ENCODE data around the gene MFN2. TPM values are rescaled to one million over a fixed set of nuclear protein-coding genes. Genes with fewer than 3 reads are reported as not detected.

The MFN2 gene
- polyA plus RNA-seq, 1 donor from 2014 or later = 64.9 TPM

DNA sequence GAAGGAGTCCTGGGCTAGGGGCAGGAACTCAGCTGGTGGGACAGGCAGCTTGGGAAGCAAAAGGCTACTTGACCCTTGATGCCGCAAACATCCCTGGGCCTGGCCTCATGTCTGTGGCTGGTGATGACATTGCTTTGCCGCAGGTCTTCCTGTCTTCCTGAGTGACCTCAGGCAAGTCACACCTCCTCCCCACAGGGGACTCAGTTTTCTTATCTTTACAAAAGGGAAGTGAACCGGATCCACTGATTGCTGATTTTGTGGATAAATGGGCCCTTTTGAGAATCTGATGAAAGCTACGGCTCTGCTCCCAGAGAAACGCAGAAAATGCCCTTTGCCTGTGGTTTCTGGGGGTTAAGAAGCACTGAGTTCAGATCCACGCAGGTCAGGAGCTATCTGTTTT is 25.0 kb upstream of the MFN2 start:
- Histone ChIP-seq H3K36me3 (ENCODE audit: insufficient read depth, low read length) (no peaks in the 10 kb centered on the region), H3K9me3 (ENCODE audit: low read length) (no peaks in the 10 kb centered on the region), H3F3A (ENCODE audit: insufficient read depth, low read length, poor library complexity, severe bottlenecking) (no peaks in the 10 kb centered on the region), H3K27me3 (ENCODE audit: insufficient read depth, low read depth, low read length) (no peaks in the 10 kb centered on the region), H3K4me2 (ENCODE audit: low read length) (no peak overlapping the region), H3K27ac (ENCODE audit: low read length) (no peak overlapping the region), H3K9me2 (ENCODE audit: insufficient read depth, low read length) (no peaks in the 10 kb centered on the region), H3K4me3 (ENCODE audit: low read length) (no peak overlapping the region), H2AFZ (ENCODE audit: low read depth, low read length) (no peak overlapping the region), H4K20me1 (ENCODE audit: insufficient read depth) (no peaks in the 10 kb centered on the region), H3K9ac (ENCODE audit: low read length) (no peak overlapping the region), H3K79me2 (replicated peaks; ENCODE audit: insufficient read depth, low read length) (no peaks in the 10 kb centered on the region)
- TF ChIP-seq MXI1 (conservative IDR thresholded peaks at IDR 0.05; ENCODE audit: poor library complexity, severe bottlenecking) = no peak
- TF ChIP-seq, protein P1, sequence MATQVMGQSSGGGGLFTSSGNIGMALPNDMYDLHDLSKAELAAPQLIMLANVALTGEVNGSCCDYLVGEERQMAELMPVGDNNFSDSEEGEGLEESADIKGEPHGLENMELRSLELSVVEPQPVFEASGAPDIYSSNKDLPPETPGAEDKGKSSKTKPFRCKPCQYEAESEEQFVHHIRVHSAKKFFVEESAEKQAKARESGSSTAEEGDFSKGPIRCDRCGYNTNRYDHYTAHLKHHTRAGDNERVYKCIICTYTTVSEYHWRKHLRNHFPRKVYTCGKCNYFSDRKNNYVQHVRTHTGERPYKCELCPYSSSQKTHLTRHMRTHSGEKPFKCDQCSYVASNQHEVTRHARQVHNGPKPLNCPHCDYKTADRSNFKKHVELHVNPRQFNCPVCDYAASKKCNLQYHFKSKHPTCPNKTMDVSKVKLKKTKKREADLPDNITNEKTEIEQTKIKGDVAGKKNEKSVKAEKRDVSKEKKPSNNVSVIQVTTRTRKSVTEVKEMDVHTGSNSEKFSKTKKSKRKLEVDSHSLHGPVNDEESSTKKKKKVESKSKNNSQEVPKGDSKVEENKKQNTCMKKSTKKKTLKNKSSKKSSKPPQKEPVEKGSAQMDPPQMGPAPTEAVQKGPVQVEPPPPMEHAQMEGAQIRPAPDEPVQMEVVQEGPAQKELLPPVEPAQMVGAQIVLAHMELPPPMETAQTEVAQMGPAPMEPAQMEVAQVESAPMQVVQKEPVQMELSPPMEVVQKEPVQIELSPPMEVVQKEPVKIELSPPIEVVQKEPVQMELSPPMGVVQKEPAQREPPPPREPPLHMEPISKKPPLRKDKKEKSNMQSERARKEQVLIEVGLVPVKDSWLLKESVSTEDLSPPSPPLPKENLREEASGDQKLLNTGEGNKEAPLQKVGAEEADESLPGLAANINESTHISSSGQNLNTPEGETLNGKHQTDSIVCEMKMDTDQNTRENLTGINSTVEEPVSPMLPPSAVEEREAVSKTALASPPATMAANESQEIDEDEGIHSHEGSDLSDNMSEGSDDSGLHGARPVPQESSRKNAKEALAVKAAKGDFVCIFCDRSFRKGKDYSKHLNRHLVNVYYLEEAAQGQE (IDR thresholded peaks at IDR 0.05; ENCODE audit: borderline replicate concordance) = no peak
- TF ChIP-seq TAF1 (IDR thresholded peaks at IDR 0.05; ENCODE audit: low read depth) = no peak
- TF ChIP-seq RAD21 (conservative IDR thresholded peaks at IDR 0.05) = no peak
- TF ChIP-seq EP300 (conservative IDR thresholded peaks at IDR 0.05; ENCODE audit: poor library complexity, severe bottlenecking) = no peak
- TF ChIP-seq, protein P2, sequence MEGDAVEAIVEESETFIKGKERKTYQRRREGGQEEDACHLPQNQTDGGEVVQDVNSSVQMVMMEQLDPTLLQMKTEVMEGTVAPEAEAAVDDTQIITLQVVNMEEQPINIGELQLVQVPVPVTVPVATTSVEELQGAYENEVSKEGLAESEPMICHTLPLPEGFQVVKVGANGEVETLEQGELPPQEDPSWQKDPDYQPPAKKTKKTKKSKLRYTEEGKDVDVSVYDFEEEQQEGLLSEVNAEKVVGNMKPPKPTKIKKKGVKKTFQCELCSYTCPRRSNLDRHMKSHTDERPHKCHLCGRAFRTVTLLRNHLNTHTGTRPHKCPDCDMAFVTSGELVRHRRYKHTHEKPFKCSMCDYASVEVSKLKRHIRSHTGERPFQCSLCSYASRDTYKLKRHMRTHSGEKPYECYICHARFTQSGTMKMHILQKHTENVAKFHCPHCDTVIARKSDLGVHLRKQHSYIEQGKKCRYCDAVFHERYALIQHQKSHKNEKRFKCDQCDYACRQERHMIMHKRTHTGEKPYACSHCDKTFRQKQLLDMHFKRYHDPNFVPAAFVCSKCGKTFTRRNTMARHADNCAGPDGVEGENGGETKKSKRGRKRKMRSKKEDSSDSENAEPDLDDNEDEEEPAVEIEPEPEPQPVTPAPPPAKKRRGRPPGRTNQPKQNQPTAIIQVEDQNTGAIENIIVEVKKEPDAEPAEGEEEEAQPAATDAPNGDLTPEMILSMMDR (IDR thresholded peaks at IDR 0.05; ENCODE audit: poor library complexity, severe bottlenecking) = no peak
- no peak for TF ChIP-seq POLR2AphosphoS5 (IDR thresholded peaks at IDR 0.05)
- no peak for TF ChIP-seq EZH2 (IDR thresholded peaks at IDR 0.05; ENCODE audit: borderline replicate concordance, insufficient read depth, low read length, poor library complexity, severe bottlenecking)
- TF ChIP-seq SMC3 (conservative IDR thresholded peaks at IDR 0.05; ENCODE audit: poor library complexity) = no peak

DNA sequence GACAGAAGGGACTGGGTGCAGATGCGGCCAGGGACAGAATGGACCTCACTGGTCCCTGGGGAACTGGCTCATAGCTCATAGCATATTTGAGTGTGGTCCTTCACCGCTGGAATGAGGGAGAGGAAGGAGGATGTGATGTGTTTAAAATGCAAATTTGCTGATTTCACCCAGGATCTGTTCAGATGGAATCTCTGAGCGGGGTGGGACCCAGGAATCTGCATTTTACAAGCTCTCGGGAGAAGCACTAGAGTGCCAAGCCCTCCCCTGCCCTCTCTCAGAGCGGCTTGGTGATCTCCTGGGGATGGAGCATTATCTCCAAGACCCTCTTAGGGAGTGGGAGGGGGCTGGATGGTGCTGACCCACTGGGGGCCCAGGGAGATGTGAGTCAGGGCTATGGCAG is 22.8 kb upstream of the MFN2 start:
- Histone ChIP-seq H3K36me3 (ENCODE audit: insufficient read depth, low read length) (no peaks in the 10 kb centered on the region), H3K9ac (ENCODE audit: low read length) (no peak overlapping the region)

More for the DNA sequence above, 22.8 kb upstream of the MFN2 start:
- no peaks in the 10 kb centered on the region for H4K20me1 ChIP-seq (ENCODE audit: insufficient read depth)
- H3K4me2 ChIP-seq (ENCODE audit: low read length) = no peak overlapping the region
- no peaks in the 10 kb centered on the region for H3F3A ChIP-seq (ENCODE audit: insufficient read depth, low read length, poor library complexity, severe bottlenecking)
- H3K79me2 ChIP-seq (replicated peaks; ENCODE audit: insufficient read depth, low read length) = no peaks in the 10 kb centered on the region
- no peaks in the 10 kb centered on the region for H3K9me2 ChIP-seq (ENCODE audit: insufficient read depth, low read length)
- H3K9me3 ChIP-seq (ENCODE audit: low read length) = no peaks in the 10 kb centered on the region
- H3K4me3 ChIP-seq (ENCODE audit: low read length) = no peak overlapping the region
- no peak overlapping the region for H2AFZ ChIP-seq (ENCODE audit: low read depth, low read length)
- TF ChIP-seq POLR2AphosphoS5 (IDR thresholded peaks at IDR 0.05) (no peak), EP300 (conservative IDR thresholded peaks at IDR 0.05; ENCODE audit: poor library complexity, severe bottlenecking) (no peak), RAD21 (conservative IDR thresholded peaks at IDR 0.05) (no peak), MXI1 (conservative IDR thresholded peaks at IDR 0.05; ENCODE audit: poor library complexity, severe bottlenecking) (no peak), SMC3 (conservative IDR thresholded peaks at IDR 0.05; ENCODE audit: poor library complexity) (no peak), TAF1 (IDR thresholded peaks at IDR 0.05; ENCODE audit: low read depth) (no peak), EZH2 (IDR thresholded peaks at IDR 0.05; ENCODE audit: borderline replicate concordance, insufficient read depth, low read length, poor library complexity, severe bottlenecking) (no peak)
- TF ChIP-seq, protein P1 (IDR thresholded peaks at IDR 0.05; ENCODE audit: borderline replicate concordance) = no peak
- TF ChIP-seq, protein P2 (IDR thresholded peaks at IDR 0.05; ENCODE audit: poor library complexity, severe bottlenecking) = no peak
- H3K27me3 ChIP-seq (ENCODE audit: insufficient read depth, low read depth, low read length) = no peaks in the 10 kb centered on the region
- H3K27ac ChIP-seq (ENCODE audit: low read length) = no peak overlapping the region

Measured in neural cell (in vitro differentiated cells).